ENCODE measurements around the gene SIT1. TPM values are rescaled to one million over a fixed set of nuclear protein-coding genes. Genes with fewer than 3 reads are reported as not detected.

The SIT1 gene
- total RNA-seq, 1 experiment from 2014 or later = not detected

DNA sequence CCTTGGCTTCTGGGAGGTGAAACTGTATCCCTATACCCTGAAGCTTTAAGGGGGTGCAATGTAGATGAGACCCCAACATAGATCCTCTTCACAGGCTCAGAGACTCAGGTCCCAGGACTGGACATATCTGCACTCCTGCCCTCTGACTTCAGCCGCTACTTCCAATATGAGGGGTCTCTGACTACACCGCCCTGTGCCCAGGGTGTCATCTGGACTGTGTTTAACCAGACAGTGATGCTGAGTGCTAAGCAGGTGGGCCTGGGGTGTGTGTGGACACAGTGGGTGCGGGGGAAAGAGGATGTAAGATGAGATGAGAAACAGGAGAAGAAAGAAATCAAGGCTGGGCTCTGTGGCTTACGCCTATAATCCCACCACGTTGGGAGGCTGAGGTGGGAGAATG, 28.4 kb upstream of the SIT1 start:
- H3K4me3 ChIP-seq (ENCODE audit: low read depth in 2 of 2, low read length in 2 of 2) = no peak overlapping the region
- no peaks in the 10 kb centered on the region for H3K27me3 ChIP-seq (ENCODE audit: control insufficient read depth, insufficient read depth, low read length)
- in situ Hi-C loops (cut with HindIII; ENCODE audit: low pct_unique_long_range_greater_than_20kb, low sequenced_read_pairs) (no loop called here), intact Hi-C loops (cut with micrococcal nuclease; ENCODE audit: unreplicated experiment) (no loop called here)
- H3K9me3 ChIP-seq (ENCODE audit: control insufficient read depth, insufficient read depth, low read depth, low read length) = no peaks in the 10 kb centered on the region
- no peaks in the 10 kb centered on the region for H3K36me3 ChIP-seq (ENCODE audit: control insufficient read depth, insufficient read depth, low read length)
- no peak overlapping the region for H3K27ac ChIP-seq (ENCODE audit: low read length)
- ChIA-PET POLR2A (interaction anchor here (1.0 kb wide), 1 partner anchor 20 kb away, joined by 3 read pairs; no protein-coding TSS in a partner anchor), CTCF (interaction anchor here (1.6 kb wide), 1 partner anchor 18 kb away, joined by 7 read pairs; no protein-coding TSS in a partner anchor)
- BruUV-seq (replicated peaks) = no TSS peak
- TF ChIP-seq POLR2AphosphoS5 (IDR thresholded peaks at IDR 0.05; ENCODE audit: low read depth, low read length) (no peak), SIN3A (IDR thresholded peaks at IDR 0.05; ENCODE audit: borderline replicate concordance, insufficient read depth, low read depth, low read length) (no peak), TCF7L2 (IDR thresholded peaks at IDR 0.05; ENCODE audit: low read depth, low read length) (no peak)
- TF ChIP-seq, protein P1, sequence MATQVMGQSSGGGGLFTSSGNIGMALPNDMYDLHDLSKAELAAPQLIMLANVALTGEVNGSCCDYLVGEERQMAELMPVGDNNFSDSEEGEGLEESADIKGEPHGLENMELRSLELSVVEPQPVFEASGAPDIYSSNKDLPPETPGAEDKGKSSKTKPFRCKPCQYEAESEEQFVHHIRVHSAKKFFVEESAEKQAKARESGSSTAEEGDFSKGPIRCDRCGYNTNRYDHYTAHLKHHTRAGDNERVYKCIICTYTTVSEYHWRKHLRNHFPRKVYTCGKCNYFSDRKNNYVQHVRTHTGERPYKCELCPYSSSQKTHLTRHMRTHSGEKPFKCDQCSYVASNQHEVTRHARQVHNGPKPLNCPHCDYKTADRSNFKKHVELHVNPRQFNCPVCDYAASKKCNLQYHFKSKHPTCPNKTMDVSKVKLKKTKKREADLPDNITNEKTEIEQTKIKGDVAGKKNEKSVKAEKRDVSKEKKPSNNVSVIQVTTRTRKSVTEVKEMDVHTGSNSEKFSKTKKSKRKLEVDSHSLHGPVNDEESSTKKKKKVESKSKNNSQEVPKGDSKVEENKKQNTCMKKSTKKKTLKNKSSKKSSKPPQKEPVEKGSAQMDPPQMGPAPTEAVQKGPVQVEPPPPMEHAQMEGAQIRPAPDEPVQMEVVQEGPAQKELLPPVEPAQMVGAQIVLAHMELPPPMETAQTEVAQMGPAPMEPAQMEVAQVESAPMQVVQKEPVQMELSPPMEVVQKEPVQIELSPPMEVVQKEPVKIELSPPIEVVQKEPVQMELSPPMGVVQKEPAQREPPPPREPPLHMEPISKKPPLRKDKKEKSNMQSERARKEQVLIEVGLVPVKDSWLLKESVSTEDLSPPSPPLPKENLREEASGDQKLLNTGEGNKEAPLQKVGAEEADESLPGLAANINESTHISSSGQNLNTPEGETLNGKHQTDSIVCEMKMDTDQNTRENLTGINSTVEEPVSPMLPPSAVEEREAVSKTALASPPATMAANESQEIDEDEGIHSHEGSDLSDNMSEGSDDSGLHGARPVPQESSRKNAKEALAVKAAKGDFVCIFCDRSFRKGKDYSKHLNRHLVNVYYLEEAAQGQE (IDR thresholded peaks at IDR 0.05; ENCODE audit: insufficient read depth in 1 of 2, low read depth in 2 of 2, low read length in 1 of 2) = no peak
- TF ChIP-seq, protein P2, sequence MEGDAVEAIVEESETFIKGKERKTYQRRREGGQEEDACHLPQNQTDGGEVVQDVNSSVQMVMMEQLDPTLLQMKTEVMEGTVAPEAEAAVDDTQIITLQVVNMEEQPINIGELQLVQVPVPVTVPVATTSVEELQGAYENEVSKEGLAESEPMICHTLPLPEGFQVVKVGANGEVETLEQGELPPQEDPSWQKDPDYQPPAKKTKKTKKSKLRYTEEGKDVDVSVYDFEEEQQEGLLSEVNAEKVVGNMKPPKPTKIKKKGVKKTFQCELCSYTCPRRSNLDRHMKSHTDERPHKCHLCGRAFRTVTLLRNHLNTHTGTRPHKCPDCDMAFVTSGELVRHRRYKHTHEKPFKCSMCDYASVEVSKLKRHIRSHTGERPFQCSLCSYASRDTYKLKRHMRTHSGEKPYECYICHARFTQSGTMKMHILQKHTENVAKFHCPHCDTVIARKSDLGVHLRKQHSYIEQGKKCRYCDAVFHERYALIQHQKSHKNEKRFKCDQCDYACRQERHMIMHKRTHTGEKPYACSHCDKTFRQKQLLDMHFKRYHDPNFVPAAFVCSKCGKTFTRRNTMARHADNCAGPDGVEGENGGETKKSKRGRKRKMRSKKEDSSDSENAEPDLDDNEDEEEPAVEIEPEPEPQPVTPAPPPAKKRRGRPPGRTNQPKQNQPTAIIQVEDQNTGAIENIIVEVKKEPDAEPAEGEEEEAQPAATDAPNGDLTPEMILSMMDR (IDR thresholded peaks at IDR 0.05) = no peak
- ATAC-seq (no peak), DNase-seq (ENCODE audit: low read depth, low spot score) (no peak)
- H3K4me1 ChIP-seq (ENCODE audit: control insufficient read depth, insufficient read depth, low read length) = peaks cover 12% of the 10 kb centered on the region; the same call in 1 of the 2 replicates

DNA sequence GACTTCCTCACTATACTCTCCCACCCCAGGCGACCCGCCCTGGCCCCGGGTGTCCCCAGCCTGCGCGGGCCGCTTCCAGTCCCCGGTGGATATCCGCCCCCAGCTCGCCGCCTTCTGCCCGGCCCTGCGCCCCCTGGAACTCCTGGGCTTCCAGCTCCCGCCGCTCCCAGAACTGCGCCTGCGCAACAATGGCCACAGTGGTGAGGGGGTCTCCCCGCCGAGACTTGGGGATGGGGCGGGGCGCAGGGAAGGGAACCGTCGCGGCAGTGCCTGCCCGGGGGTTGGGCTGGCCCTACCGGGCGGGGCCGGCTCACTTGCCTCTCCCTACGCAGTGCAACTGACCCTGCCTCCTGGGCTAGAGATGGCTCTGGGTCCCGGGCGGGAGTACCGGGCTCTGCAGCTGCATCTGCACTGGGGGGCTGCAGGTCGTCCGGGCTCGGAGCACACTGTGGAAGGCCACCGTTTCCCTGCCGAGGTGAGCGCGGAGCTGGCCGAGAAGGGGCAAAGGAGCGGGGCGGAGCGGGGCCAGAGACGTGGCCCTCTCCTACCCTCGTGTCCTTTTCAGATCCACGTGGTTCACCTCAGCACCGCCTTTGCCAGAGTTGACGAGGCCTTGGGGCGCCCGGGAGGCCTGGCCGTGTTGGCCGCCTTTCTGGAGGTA, 25.1 kb upstream of the SIT1 start:
- Histone ChIP-seq H3K36me3 (ENCODE audit: control insufficient read depth, insufficient read depth, low read length) (no peaks in the 10 kb centered on the region), H3K4me1 (ENCODE audit: control insufficient read depth, insufficient read depth, low read length) (peaks cover 2% of the 10 kb centered on the region; the same call in 1 of the 2 replicates), H3K9me3 (ENCODE audit: control insufficient read depth, insufficient read depth, low read depth, low read length) (no peaks in the 10 kb centered on the region), H3K27me3 (ENCODE audit: control insufficient read depth, insufficient read depth, low read length) (no peaks in the 10 kb centered on the region), H3K4me3 (ENCODE audit: low read depth in 2 of 2, low read length in 2 of 2) (no peak overlapping the region), H3K27ac (ENCODE audit: low read length) (no peak overlapping the region)
- intact Hi-C loops (cut with micrococcal nuclease; ENCODE audit: unreplicated experiment) (no loop called here), in situ Hi-C loops (cut with HindIII; ENCODE audit: low pct_unique_long_range_greater_than_20kb, low sequenced_read_pairs) (no loop called here)
- ChIA-PET POLR2A (no interaction called here), CTCF (interaction anchor here (0.5 to 0.6 kb wide), 2 partner anchors 15 to 21 kb away, joined by 3 read pairs; no protein-coding TSS in a partner anchor)
- ATAC-seq (no peak), DNase-seq (ENCODE audit: low read depth, low spot score) (no peak)
- no TSS peak for BruUV-seq (replicated peaks)
- TF ChIP-seq POLR2AphosphoS5 (IDR thresholded peaks at IDR 0.05; ENCODE audit: low read depth, low read length) (no peak), TCF7L2 (IDR thresholded peaks at IDR 0.05; ENCODE audit: low read depth, low read length) (no peak)
- TF ChIP-seq, protein P2 (IDR thresholded peaks at IDR 0.05) = no peak

Data from Panc1 (cell line).